AG08395 (cell line): ENCODE results near the gene SMC2.

Source experiments
- DNase-seq: peaks from one replicate; pipeline ENCODE4 v3.0.0; 2012; ENCODE audit warnings: mixed read lengths, low spot score

SMC2 gene

DNA sequence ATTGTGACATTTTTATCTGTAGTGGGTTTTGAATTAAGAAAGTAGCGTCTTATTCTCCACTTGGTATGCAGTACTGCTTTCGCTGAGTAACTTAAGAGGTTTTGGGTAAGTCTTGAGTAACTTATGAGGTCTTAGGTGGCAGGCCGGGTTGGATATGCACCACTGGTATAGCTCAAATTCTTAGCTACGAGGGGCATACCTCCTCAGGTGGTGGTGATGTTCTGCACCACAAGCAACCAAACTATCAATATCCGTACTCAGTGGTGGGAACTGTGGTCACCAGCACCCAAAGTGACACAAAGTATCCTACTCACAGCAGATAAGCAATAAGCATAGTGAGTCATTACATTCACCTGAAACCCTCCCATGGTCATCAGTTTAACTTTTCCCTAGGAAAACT lies 13.7 kb downstream of the SMC2 start:
- DNase-seq = no peak

DNA sequence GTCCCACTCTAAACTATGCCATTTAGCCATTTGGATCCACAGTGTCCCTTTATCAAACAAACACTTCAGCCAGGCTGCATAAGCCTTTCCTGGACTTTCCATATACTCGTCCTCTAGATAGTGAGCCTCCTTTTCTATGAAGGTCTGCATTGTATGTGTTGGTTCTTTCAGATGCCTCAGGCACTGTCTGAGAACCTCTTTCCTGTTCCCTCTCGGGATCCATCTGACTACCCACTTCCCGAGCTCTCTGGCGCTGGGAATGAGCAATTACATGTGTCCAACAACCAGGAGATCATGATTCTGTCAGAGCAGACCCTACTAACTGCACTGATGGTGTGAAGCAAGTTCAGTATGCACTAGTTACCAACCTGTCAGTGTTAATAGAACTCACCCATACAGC lies 14.2 kb downstream of the SMC2 start:
- DNase-seq = no peak

DNA sequence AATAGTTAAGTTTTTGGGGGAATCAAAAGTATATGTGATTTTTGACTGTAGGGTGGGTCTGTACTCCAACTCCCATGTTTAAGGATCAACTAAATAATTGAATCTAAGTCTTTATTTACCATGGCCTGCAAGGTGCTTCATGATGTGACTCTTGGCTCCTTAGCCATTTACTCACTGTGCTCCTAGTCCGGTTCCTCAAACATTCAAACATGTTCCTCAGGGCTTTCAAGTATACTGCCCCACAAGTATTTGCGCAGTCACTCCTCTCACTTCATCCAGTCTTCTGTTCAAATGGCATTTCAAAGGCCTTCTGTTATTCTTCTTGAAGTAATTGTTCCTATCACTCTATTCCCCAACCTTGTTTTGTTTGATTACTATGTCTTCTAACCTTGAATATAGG lies 16.4 kb downstream of the SMC2 start:
- no peak for DNase-seq

DNA sequence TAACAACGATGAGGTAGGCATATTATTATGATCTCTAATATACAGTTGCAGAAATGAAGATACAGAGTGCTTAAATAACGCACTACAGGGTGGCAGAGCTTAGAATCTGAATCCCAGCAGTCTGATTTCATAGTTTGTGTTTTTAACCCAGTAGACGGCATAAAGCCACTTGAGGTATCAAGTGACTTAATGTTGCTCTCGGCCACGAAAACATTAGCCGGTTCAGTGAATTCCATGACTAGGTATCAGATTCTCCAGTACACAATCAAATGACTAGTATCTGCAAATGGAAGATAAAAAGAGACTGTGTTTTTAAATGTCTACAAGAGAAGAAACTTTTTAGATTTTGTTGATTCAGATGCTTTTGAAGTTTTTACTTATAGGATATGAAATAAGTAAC lies 24.8 kb downstream of the SMC2 start:
- no peak for DNase-seq

DNA sequence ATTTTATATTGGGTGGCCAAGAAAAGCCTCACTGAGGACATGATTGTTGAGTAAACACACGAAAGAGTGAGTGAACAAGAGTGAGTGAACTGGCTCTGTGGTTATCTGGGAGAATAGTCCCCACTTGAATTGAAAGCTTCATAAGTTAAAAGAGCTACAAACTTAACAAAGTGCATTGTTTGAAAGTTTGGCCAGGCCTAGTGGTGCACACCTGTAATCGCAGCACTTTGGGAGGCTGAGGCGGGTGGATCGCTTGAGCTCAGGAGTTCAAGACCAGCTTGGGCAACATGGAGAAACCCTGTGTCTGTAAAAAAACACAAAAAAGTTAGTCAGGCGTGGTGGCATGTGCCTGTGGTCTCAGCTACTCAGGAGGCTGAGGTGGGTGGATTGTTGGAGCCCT lies 26.9 kb downstream of the SMC2 start:
- DNase-seq = no peak

DNA sequence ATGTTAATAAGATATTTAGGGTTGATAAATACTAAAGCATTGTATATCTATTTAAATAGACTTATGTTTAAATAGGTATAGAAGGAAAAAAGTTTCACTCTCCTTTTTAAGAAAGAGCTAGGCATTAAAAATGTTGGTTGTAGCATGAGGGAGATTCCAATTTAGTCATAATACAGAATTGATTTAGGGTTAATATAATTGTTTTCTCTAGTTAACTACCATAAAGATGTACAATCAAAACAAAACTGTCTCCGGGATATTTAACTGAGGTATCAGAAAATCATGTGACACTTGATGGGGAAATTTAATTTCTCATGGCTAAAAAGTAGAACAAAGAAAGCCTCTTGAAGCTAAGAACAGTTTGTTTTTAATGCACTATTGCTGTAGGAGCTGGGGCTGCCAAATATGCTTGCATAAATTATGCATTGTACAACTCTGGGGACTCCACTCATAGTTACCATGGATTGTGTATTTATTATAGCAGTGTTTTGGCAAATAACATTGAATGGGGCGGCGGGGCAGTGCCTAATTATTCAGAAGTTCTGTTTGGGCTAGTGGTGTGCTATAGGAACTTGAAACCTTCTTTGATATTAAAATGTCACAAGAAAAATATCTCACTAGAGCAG lies 44.2 kb downstream of the SMC2 start:
- no peak for DNase-seq

DNA sequence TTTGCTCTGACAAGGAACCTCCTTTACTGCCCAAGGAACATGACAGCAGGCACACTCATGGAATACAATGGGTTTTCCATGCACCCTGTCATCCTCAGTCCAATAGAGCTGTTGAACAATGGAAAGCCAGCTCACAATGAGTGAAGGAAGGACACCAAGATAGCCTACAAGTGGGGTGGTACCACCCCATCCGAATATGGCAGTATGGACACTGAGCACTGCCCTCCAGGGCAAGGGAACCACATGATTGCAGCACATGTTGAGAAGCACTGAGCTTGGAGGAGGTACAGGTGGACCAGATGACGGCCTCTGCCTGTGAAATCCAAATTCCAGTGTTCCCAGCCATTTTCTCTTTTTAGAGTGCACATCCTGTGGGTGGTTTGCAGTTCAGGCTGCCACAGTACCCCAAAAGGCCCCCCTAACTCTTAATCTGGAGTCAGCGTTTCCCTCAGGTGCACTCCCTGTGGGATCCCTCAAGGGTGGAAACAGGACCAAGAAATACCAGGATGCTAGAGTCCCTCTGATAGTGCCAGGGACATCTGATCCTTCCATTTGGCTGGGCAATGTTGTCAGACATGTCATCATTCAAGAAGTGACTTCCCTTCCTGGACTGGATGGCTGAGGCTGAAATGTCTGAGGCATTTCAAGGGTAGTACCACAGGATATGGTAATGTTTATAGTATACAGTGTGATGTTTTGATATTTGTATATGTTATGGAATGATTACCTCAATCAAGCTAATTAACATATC lies 48.9 kb downstream of the SMC2 start:
- no peak for DNase-seq

DNA sequence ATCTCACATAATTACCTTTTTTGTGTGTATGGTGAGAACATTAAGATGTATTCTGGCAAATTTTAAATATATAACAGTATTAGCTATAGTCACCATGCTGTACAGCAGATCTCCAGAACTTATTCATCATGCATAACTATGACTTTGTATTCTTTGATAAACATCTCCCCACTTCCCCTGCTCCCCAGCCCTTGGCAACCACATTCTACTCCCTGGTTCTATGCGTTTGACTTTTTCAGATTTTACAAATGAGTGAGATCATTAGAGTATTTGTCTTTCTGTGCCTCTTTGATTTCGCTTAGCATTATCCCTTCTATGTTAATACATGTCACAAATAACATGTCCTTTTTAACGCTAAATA lies 49.4 kb downstream of the SMC2 start:
- DNase-seq = no peak

DNA sequence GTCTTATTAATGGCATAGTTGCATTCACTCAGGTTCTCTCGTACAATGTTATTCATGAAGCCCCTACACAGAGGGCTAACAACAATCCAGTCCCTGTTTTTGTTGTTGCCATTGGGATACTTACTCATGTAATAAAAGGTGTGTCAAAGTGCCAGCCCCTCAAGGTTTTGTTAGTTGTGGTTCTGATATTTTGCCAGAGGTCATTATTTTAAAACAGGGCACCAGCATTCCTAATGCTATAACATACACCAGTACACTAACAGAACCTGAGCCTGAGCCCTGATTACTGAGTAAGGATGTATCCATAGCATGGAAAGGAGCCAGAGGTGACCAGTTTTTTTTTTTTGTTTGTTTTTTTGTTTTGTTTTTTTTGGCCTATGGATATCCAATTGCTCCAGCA lies 50.2 kb downstream of the SMC2 start:
- DNase-seq = no peak

DNA sequence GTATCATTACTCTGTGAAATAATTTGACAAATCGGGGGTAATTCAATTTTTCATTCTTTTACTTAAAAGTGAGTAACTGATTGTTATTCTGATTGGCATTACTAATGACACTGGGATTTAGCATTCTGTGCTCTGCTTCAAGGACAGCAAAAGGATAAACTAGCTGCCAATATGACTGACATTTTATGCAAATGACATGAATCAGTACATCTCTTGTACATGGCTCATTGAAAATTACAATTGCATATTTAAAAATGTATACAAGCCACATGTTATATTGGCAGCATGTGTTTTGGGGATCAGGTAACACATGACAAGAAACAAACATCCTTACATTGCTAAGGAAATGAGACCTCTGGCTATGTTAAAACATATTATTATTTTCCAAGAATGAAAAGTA lies 79.0 kb downstream of the SMC2 start:
- no peak for DNase-seq

DNA sequence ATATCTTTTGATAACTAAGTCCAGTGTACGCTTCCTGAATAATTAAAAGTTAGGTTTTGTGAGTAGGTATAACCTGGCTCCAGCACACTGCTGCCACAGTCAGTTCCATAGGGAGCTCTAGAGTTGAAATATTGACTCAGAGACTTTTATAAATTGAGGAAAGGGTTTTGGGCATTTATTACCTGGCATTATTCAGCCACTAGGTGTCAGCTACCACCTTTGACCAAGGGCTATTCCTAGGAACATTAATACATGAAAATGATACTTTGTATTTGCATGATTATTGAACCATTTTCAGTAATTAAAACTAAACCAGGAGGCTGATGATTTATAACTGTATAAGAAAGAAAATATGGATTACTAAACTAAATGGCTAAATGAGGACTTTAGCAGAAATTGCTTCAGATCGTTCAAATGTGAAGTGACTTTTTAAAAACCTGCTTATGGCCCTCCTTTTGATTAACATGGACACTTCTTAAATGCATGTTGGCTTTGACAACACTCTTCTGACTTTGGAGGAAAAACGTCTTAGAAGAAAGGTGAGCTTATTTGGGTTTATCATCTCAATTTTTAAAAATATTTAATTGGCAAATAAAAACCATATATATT lies 83.0 kb downstream of the SMC2 start:
- DNase-seq = no peak

DNA sequence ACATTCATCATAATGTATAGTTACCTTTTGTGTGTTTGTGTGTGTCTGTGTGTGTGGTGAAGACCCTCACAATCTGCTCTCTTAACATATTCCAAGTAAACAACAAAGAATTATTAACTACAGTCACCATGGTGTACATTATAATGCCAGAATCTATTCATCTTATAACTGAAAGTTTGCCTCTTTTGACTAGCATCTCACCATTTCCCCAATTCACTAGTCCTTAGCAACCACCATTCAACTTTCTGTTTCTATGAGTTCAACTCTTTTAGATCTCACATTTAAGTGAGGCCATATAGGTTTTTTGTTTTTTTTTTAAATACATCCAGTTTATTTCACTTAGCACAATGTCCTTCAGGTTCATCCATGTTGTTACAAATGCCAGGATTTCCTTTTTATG lies 83.6 kb downstream of the SMC2 start:
- no peak for DNase-seq
